Aorta (tissue), 5 donors: ENCODE measurements around the gene COL4A4. TPM values are rescaled to one million over a fixed set of nuclear protein-coding genes. Genes with fewer than 3 reads are reported as not detected.
A peak's percentile ranks its signal among the peaks of the same experiment; 100 is the strongest.

ENCODE experiments used
- ATAC-seq: fragments of 200-7000 bp; cut with Tn5 transposase; one replicate; pipeline ENCODE4 v1.9.1; 2022; ENCODE audit warnings: moderate library complexity; ENCODE audit not compliant: low FRiP score
- DNase-seq, 2 donors: peaks; one replicate each; pipeline ENCODE4 v3.0.0-alpha.2; 2020
- H3K27ac ChIP-seq, 2 donors: one replicate each; pipeline ENCODE4 v1.5.1; 2013; ENCODE audit warnings: low read length in 2 of 2, mild to moderate bottlenecking in 2 of 2, moderate library complexity in 2 of 2, control low read depth in 1 of 2, inconsistent platforms in 1 of 2, low read depth in 1 of 2
- H3K27me3 ChIP-seq, 2 donors: one replicate each; pipeline ENCODE4 v1.6.1; 2013; ENCODE audit warnings: control low read depth in 1 of 2, low read length in 1 of 2, mild to moderate bottlenecking in 1 of 2, moderate library complexity in 1 of 2; ENCODE audit not compliant: insufficient read depth in 2 of 2, control insufficient read depth in 1 of 2
- H3K36me3 ChIP-seq, 2 donors: one replicate each; pipeline ENCODE4 v1.6.1; 2013; ENCODE audit warnings: control low read depth in 1 of 2, low read length in 1 of 2, mild to moderate bottlenecking in 1 of 2; ENCODE audit not compliant: insufficient read depth in 2 of 2, control insufficient read depth in 1 of 2
- H3K4me1 ChIP-seq, 2 donors: one replicate each; pipeline ENCODE4 v1.6.1; 2013; ENCODE audit warnings: low read length in 2 of 2, control low read depth in 1 of 2, mild to moderate bottlenecking in 1 of 2, moderate library complexity in 1 of 2; ENCODE audit not compliant: insufficient read depth in 2 of 2, control insufficient read depth in 1 of 2
- H3K4me3 ChIP-seq, 2 donors: one replicate each; pipeline ENCODE4 v1.5.1; 2013; ENCODE audit warnings: low read length in 2 of 2, control low read depth in 1 of 2, mild to moderate bottlenecking in 1 of 2
- H3K9me3 ChIP-seq: one replicate; pipeline ENCODE4 v1.6.1; 2013; ENCODE audit warnings: mild to moderate bottlenecking, low read length; ENCODE audit not compliant: control insufficient read depth
- WGBS, 2 donors: extraction: QIAGEN DNeasy Blood & Tissue Kit; methylation state at CpG; one replicate each; pipeline ENCODE4 v1.1.7; 2013; 5-methylcytosine and 5-hydroxymethylcytosine counted together
- intact Hi-C, 2 donors: fragments of 100-400 bp; cut with DNase I; formaldehyde crosslinking; loops; one replicate each; pipeline versions ENCODE4 v1.14.2 to v1.15.0; 2022
- polyA plus RNA-seq, 2 donors: library from polyadenylated mRNA; stranded (reverse); fragments of 200-250 nt; gene quantifications; one replicate each; pipeline ENCODE4 v1.2.3, GENCODE V29; 2013
- total RNA-seq, 2 donors: library from RNA; stranded (reverse); fragmentation: NEBNext Ultra II Directional; extraction: Animal tissue kit (Norgen Biotek cat#: 25700); gene quantifications; one replicate each; pipeline ENCODE4 v1.2.1, GENCODE V29; 2021
- donor health status: healthy with polysubstance abuse.
- donor health status: Bipolar disorder and iron deficiency.
- donor health status: DM: no; HTN: no; CAD: no.
- donor health status: DM: no; HTN: no; CAD: no.
- donor health status: DM: yes; HTN: yes; CAD: no.

The COL4A4 gene
- total and polyA plus RNA-seq, 4 donors = 2.3 to 15.8 (median 14.5) TPM

- 57 to 82% methylated on average over 4 of the region's 4 CpGs for WGBS, 2 donors
- H3K4me1 ChIP-seq = no peaks in the 10 kb centered on the region
- no peak overlapping the region for H3K27ac ChIP-seq
- H3K27me3 ChIP-seq = no peaks in the 10 kb centered on the region
- intact Hi-C loops = no loop called here
- ATAC-seq (no peak), DNase-seq (no peak)
- no peaks in the 10 kb centered on the region for H3K9me3 ChIP-seq
- no peak overlapping the region for H3K4me3 ChIP-seq
- H3K36me3 ChIP-seq = no peaks in the 10 kb centered on the region
These were observed 147.1 kb downstream of the COL4A4 start for GRCh38 chr2:227016894-227017293.

- intact Hi-C loops = no loop called here
- Histone ChIP-seq H3K4me3 (no peak overlapping the region), H3K4me1 (no peaks in the 10 kb centered on the region), H3K36me3 (no peaks in the 10 kb centered on the region), H3K9me3 (no peaks in the 10 kb centered on the region), H3K27ac (no peak overlapping the region), H3K27me3 (no peaks in the 10 kb centered on the region)
- ATAC-seq (no peak), DNase-seq (no peak)
- 89 to 93% methylated on average over 8 of the region's 8 CpGs for WGBS, 2 donors
These were observed 150.1 kb downstream of the COL4A4 start for GRCh38 chr2:227013881-227014280.

GRCh38 chr2:227013330-227013729, 150.7 kb downstream of the COL4A4 start:
- Histone ChIP-seq H3K4me1 (no peaks in the 10 kb centered on the region), H3K4me3 (no peak overlapping the region), H3K27me3 (no peaks in the 10 kb centered on the region), H3K27ac (no peak overlapping the region), H3K36me3 (peaks cover 0 to under 1% of the 10 kb centered on the region in 2 donors), H3K9me3 (no peaks in the 10 kb centered on the region)
- intact Hi-C loops = no loop called here
- DNase-seq = no peak
- WGBS, 2 donors = 83 to 89% methylated on average over 9 of the region's 9 CpGs
- no peak for ATAC-seq

- Histone ChIP-seq H3K27me3 (no peaks in the 10 kb centered on the region), H3K4me3 (no peak overlapping the region), H3K4me1 (no peaks in the 10 kb centered on the region), H3K27ac (no peak overlapping the region), H3K9me3 (no peaks in the 10 kb centered on the region), H3K36me3 (peaks cover 0 to 1% of the 10 kb centered on the region in 2 donors)
- WGBS, 2 donors = 59 to 72% methylated on average over 3 of the region's 3 CpGs
- ATAC-seq = no peak
- intact Hi-C loops = no loop called here
- DNase-seq = no peak
These were observed 153.6 kb downstream of the COL4A4 start for GRCh38 chr2:227010433-227010832.

GRCh38 chr2:227007940-227008339, 156.1 kb downstream of the COL4A4 start:
- intact Hi-C loops = no loop called here
- 97% methylated on average over 17 of the region's 17 CpGs for WGBS, 2 donors
- no peaks in the 10 kb centered on the region for H3K27me3 ChIP-seq
- no peak overlapping the region for H3K4me3 ChIP-seq
- DNase-seq (no peak), ATAC-seq (no peak)
- no peaks in the 10 kb centered on the region for H3K9me3 ChIP-seq
- peaks cover 0 to 1% of the 10 kb centered on the region in 2 donors for H3K36me3 ChIP-seq
- no peak overlapping the region for H3K27ac ChIP-seq
- no peaks in the 10 kb centered on the region for H3K4me1 ChIP-seq

GRCh38 chr2:227007148-227007547, 156.9 kb downstream of the COL4A4 start:
- Histone ChIP-seq H3K4me3 (no peak overlapping the region), H3K9me3 (no peaks in the 10 kb centered on the region), H3K27ac (no peak overlapping the region), H3K36me3 (peaks cover 0 to 1% of the 10 kb centered on the region in 2 donors), H3K27me3 (no peaks in the 10 kb centered on the region), H3K4me1 (no peaks in the 10 kb centered on the region)
- no peak for DNase-seq
- no peak for ATAC-seq
- intact Hi-C loops = no loop called here
- WGBS, 2 donors = 25 to 38% methylated on average over 9 of the region's 9 CpGs

GRCh38 chr2:227006189-227006897, 157.7 kb downstream of the COL4A4 start:
- Histone ChIP-seq H3K4me1 (no peaks in the 10 kb centered on the region), H3K27me3 (no peaks in the 10 kb centered on the region), H3K36me3 (peaks cover 0 to 1% of the 10 kb centered on the region in 2 donors), H3K9me3 (no peaks in the 10 kb centered on the region), H3K4me3 (no peak overlapping the region), H3K27ac (no peak overlapping the region)
- 75 to 82% methylated on average over 16 of the region's 16 CpGs for WGBS, 2 donors
- intact Hi-C loops = no loop called here
- ATAC-seq (peak; percentile 22), DNase-seq (no peak)

GRCh38 chr2:227004482-227004881, 159.5 kb downstream of the COL4A4 start:
- no peaks in the 10 kb centered on the region for H3K27me3 ChIP-seq
- H3K36me3 ChIP-seq = peaks cover 0 to 1% of the 10 kb centered on the region in 2 donors
- intact Hi-C loops = no loop called here
- H3K9me3 ChIP-seq = no peaks in the 10 kb centered on the region
- no peak overlapping the region for H3K27ac ChIP-seq
- 90 to 91% methylated on average over 6 of the region's 6 CpGs for WGBS, 2 donors
- ATAC-seq = no peak
- no peak for DNase-seq
- H3K4me1 ChIP-seq = no peaks in the 10 kb centered on the region
- H3K4me3 ChIP-seq = no peak overlapping the region

GRCh38 chr2:227000123-227000522, 163.9 kb downstream of the COL4A4 start:
- Histone ChIP-seq H3K27ac (no peak overlapping the region), H3K4me3 (no peak overlapping the region), H3K9me3 (no peaks in the 10 kb centered on the region), H3K36me3 (peaks cover 0 to 4% of the 10 kb centered on the region in 2 donors), H3K27me3 (no peaks in the 10 kb centered on the region), H3K4me1 (no peaks in the 10 kb centered on the region)
- WGBS, 2 donors = 95 to 96% methylated on average over 2 of the region's 2 CpGs
- DNase-seq = no peak
- ATAC-seq = no peak
- intact Hi-C loops = no loop called here
